HG03139 (cell line): ENCODE results near the gene ABHD18.
"Not testable (repeated sequence)": the region's sequence is repeated elsewhere in the genome, so short reads cannot be mapped to it uniquely, and the experiment has no call there.

ENCODE experiments used
- ATAC-seq: cut with Tn5 transposase; IDR thresholded peaks from one replicate; pipeline ENCODE4 v1.9.1; 2021; ENCODE audit not compliant: unreplicated experiment

ABHD18 gene

DNA sequence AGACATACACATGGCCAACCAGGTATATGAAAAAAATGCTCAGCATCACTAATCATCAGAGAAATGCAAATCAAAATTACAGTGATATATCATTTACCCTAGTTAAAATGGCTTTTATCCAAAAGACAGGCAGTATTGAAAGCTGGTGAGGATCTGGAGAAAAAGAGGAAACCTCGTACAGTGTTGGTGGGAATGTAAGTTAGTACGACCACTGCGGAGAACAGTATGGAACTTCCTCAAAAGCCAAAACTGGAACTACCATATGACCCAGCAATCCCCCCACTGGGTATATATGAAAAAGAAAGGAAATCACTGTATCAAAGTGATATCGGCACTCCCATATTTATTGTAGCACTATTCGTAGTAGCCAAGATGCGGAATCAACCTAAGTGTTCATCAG is 23.4 kb downstream of the ABHD18 start:
- no peak for ATAC-seq

DNA sequence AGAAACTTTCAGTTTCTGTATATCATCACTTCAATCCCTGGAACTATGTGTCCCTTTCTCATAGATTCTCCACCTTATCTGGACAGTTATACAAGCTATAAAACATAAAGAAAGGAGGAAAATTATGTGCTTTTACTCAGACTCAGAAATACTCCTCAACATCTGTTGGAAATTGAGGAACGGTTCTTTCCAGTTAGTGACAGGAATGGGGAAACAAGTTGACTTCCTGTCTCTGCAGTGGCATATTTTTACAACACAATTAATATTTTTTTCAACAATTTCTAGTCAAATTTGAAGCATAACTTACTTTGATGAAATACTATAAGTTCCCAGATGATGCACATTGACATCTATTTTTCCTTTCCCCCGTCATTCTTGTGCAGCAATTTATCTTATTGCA is 27.9 kb downstream of the ABHD18 start:
- ATAC-seq: no peak

DNA sequence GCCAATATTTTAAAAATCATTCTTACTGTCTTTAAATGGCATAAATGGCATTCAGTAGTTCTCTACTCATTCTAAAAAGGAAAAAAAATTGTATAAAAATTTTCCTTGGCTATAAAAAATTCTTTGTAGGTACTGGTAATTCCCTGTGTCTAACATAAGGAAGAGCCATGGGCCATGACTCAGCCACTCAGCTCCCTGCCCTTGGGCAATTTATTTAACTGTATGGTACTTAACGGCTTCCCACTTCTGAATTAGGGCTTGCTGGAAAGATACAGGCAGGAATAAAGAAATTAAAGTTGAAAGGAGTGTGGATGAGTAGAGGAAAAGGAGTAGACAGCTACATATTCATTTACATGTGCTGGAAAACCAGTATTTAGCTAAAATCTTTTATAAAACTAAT is 30.6 kb downstream of the ABHD18 start:
- no peak for ATAC-seq

DNA sequence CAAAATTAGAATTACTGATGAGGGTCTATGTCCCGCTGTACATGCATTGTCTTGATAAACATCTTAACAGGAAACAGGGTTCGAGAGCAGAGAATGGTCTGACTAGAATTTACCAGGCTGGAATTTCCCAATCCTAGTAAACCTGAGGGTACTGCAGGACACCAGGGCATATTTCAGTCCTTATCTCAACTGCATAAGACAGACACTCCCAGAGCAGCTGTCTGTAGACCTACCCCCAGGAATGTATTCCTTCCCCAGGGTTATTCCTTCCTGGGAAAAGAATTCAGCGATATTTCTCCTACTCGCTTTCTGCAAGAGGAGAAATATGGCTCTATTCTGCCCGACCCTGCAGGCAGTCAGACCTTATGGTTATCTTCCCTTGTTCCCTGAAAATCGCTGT is 31.3 kb downstream of the ABHD18 start:
- not testable (repeated sequence) for ATAC-seq

DNA sequence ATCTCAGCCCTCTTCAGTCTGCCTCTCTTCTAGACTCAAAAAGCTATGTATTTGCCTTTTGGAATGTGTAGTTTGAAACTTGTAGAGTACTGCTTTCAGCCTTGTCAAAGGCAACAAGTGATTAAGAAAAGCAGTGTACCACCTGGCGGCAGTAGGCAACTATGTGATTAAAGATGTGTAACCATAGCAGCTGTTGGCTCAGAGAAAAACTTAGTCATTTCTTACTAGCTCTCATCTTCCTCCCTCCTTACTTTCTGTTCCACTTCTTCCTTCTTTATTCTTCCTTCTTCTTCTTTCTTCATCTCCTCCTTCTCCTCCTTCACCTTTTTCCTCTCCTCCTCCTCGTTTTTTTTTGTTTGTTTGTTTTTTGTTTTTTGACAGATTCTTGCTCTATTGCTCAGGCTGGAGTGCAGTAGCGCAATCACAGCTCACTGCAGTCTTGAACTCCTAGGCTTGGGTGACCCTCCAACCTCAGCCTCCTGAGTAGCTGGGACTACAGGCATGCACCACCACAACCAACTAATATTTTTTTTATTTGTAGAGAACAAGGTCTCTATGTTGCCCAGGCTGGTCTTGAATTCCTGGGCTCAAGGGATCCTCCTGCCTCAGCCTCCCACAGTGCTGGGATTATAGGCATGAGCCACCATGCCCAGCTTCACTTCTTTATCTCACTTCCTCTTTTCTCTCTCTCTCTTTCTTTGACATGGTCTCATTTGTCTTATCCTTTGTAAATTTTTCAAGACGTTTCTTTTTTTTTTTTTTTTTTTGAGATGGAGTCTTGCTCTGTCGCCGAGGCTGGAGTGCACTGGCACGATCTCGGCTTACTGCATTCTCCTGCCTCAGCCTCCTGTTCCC is 32.6 kb downstream of the ABHD18 start:
- peak; percentile 95 for ATAC-seq

DNA sequence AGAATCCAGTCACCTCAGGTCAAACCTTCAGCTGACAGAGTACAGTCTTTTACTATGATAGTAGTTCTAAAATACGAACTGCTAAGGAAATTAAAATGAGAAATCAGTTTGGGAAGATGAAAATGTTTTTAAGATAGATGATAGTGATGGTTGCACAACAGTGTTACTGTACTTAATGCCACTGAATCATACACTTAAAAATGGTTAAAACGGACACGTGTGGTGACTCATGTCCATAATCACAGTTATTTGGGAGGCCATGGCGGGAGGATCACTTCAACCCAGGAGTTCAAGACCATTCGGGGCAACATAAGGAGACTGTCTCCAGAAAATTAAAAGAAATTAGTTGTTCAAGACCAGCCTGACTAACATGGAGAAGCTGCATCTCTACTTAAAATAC is 41.4 kb downstream of the ABHD18 start:
- ATAC-seq: no peak

DNA sequence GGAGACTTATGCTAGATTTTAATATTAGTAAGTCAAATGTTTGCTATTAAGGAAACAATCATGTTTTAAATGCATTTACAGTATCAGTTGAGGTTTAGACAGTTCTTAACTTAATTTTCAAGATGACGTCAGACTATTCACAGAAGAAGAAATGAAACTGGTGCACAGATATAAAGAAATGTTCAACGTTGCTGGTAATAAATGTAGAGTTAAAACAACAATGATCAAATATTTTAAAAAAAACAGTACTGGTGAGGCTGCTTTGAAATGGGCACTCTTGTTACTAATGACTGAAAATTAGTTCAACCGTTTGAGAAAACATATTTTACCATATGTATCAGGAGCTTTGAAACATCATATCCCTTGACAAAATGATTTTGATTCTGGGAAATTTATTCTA is 44.2 kb downstream of the ABHD18 start:
- ATAC-seq: no peak

DNA sequence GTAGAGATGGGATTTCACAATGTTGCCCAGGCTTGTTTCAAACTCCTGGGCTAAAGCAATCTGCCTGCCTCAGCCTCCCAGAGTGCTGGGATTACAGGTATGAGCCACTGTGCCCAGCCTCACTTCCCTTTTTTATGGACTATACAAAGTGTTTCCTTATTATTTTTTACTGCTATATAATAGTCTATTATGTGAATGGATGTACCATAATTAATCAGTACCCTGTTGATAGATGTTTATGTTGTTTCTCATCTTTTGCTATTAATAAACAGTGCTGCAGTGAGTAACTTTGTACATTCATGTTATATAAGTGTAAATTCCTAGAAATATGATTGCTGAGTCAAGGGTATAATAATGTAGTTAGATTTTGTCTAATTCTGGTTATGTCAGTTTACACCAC is 60.1 kb downstream of the ABHD18 start:
- no peak for ATAC-seq

DNA sequence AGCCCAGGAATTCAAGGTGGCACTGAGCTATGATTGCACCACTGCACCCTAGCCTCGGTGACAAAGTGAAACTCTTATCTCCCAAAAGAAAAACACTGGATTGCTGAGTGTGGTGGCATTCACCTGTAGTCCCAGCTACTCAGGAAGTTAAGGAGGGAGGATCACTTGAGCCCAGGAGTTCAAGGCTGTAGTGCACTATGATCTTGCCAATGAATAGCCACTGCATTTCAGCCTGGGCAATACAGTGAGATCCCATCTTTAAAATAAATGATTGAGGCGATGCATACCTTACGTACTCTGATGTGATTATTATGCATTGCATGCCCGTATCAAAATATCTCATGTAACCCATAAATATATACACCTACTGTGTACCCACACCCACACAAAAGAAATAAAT is 64.7 kb downstream of the ABHD18 start:
- ATAC-seq: no peak

DNA sequence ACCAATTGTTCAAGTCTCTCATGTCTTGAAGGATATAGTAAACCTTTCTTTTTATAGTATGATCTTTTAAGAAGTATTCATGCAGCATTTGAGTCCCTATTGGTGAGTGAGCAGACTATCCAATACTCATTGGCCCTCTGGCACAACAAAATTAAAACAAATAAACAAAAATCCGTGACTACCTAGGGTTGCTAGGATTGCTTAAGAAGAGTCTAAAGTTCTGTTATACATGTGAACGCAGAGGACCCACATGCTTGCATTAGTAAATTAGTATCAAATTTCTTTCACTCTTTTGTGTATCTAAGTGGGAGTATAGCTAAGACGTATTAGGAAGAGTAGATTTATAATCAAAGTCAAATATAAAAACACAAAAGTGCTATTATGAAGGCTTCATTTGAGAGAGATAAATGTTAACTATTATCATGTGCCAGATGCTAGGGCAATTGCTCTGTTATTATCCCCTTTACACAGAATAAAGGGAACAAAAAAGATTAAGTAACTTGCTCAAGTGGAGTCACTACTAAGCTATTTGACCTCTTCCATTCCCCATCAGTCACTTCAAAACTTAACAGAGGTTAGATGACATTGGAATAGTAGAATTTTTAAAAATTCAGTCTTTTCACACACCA is 66.7 kb downstream of the ABHD18 start:
- no peak for ATAC-seq

DNA sequence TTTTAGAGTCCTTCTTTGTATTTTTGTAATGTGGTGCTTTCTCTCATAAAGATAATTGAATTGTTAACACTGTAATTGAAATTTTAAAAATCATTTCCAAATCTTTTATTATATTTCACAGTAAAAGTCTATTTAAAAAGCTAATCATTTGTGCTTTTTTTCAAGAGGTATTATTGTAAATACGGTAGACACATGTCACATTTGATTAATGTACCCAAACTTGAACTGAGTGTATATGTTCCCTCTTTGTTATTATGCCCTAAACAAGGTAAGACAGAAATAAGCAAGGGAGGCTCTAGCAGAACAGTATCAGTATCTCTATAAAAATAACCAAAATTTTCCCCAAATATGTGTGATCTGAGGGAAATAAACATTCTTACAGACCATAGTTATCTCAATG is 74.4 kb downstream of the ABHD18 start:
- no peak for ATAC-seq

DNA sequence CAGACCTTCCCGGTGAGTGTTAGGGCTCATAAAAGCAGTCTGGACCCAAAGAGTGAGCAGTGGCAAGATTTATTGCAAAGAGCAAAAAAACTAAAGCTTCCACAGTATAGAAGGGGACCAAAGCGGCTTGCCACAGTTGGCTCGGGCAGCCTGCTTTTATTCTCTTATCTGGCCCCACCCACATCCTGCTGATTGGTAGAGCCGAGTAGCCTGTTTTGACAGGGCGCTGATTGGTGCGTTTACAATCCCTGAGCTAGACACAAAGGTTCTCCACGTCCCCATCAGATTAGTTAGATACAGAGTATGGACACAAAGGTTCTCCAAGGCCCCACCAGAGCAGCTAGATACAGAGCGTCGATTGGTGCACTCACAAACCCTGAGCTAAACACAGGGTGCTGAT is 81.8 kb downstream of the ABHD18 start:
- not testable (repeated sequence) for ATAC-seq

DNA sequence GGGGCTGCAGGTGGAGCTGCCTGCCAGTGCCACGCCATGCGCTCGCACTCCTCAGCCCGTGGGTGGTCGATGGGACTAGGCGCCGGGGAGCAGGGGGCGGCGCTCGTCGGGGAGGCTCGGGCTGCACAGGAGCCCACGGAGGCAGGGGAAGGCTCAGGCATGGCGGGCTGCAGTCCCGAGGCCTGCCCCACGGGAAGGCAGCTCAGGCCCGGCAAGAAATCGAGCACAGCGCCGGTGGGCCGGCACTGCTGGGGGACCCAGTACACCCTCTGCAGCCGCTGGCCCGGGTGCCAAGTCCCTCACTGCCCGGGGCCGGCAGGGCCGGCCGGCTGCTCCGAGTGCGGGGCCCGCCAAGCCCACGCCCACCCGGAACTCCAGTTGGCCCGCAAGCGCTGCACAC is 82.3 kb downstream of the ABHD18 start:
- ATAC-seq: not testable (repeated sequence)

DNA sequence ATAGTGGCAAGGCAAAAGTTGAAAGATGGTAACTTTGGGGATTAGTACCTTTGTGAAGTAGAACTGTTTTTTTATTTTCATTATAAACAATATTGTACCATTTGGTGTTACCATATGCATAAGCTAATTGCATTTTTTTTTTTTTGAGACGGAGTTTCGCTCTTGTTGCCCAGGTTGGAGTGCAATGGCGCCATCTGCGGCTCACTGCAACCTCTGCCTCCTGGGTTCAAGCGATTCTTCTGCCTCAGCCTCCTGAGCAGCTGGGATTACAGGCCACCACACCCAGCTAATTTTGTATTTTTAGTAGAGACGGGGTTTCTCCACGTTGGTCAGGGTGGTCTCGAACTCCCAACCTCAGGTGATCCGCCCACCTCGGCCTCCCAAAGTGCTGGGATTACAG is 86.0 kb downstream of the ABHD18 start:
- not testable (repeated sequence) for ATAC-seq

DNA sequence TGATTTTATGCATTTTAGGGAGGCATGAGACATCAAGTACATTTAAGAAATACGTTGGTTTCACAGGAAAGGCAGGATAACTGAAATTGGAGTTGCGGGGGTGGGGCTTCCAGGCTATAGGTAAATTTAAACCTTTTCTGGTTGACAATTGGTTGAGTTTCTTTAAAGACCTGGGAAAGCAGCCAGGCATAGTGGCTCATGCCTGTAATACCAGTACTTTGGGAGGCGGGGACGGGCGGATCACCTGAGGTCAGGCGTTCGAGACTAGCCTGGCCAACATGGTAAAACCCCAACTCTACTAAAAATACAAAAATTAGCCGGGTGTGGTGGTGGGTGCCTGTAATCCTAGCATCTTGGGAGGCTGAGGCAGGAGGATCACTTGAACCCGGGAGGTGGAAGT is 89.7 kb downstream of the ABHD18 start:
- not testable (repeated sequence) for ATAC-seq

DNA sequence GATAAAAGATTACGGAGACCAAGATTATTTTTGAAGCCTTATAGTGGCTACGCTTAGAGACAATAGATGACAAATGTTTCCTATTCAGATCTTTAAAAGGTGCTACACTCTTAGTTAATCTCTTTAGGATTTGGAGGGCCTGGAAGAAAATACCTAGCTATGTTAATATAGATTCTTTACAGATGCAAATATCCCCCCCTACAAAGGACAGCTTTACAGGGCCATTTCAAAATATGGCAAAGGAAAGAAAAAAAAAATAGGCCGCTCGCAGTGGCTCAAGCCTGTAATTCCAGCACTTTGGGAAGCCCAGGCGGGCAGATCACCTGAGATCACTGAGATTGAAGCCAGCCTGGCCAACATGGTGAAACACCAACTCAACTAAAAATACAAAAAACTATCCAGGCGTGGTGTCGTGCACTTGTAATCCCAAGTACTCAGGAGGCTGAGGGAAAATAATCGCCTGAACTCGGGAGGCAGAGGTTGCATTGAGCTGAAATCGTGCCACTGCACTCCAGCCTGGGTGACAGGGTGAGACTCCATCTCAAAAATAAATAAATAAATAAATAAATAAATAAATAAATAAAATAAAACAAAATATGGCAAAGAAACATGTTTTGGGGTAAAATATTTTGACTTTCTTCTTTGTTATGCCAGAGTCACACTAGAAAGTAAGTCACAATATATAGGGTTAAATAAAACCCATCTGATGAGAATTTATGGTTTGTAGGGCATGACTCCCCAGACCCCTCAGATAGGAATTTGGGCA is 90.4 kb downstream of the ABHD18 start:
- not testable (repeated sequence) for ATAC-seq

DNA sequence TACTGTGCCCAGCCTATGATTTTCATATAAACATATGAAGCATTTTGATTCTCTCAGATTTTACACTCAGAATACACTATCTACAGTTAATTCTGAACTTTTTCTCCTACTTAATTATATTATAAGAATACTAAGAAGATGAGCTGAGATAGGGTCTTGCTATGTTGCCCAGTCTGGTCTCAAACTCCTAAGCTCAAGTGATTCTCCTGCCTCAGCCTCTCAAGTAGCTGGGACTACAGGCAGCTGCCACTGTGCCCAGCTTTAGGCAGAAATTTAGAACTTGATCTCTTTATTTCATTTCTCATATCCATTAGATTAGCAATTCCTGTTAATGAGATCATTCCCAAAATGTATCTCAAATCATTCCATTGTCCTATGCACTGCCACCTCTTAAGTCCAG is 91.2 kb downstream of the ABHD18 start:
- ATAC-seq: no peak

DNA sequence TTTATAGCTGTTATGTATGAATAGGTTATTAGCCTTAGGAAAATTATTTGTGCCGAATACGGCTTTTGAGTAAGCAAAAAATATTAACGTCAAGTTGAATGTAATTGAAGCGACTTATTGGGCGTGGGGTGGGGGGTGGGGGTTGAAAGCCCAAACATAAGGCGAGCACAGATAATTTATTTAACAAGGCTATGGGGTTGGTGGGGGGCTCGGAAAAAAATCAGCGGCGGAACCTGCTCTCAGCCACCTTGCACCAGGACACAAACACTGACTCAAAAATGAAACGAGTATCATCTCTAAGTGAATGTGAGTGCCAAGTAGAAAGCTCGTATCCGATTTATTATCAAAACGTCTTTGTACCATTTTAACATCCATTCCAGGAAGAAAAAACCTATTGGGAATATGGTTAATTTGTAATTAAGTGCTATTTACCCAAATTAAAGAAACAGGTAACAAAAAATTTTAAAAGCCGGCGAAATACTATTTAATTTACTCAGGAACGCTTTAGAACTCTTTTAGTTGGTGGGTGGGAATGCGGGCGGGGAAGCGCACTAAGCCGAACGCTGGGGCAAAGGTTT is 95.0 kb downstream of the ABHD18 start:
- ATAC-seq: no peak

DNA sequence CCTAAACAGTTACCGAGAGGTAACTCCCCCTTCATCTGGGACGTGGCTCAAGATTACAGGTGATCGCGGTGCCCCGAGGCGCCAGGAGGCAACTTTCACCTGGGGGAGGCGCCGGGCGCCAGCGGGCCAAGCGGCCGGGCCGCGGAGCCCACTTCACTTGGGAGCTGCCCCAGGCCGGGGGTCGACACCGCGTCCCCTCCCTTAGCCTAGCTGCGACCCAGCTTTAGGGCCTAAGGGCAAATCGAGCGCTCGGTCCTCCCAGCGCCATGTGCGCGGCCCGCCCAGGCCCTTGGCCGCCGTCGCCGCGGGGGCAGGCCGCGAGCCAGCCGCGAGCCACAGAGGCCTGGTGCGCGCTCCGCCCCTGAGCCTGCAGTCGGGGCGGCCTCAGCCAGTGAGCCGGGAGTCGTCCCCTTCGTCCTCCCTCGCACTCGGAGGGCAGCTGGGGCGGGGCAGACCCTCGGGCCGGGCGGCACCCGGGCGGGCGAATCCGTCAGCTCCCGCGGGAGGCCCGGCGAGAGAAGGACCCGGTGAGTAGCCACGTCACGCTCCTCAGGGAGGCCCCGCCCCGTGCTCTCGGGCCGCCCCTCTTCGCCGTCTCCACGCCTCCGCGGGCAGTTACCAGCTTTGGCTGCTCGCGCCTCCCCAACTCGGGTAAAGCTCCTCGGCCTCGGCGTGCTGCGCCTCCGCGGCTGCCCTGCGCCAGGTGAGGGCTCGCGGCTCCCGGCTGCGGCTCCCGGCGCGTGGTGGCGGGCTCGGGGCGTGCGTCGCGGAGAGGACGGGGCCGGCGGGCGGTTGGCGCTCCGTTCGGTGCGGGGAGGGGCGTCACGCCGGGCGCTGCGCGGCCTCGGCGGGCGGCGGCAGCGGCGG is 95.7 kb downstream of the ABHD18 start, which contains the start of gene LARP1B:
TSS of gene LARP1B (plus strand) at position 614 of the 867 bp plus-strand sequence. CDS start 13,640 bp downstream, outside the sequence.
- peak; percentile 90 for ATAC-seq
